Fibroblast of lung (primary cell): Measurements from ENCODE around the gene PRKAG3.

ENCODE experiments used
- EZH2 ChIP-seq: IDR thresholded peaks from 2 replicates; pipeline ENCODE4 v1.5.1; 2012; ENCODE audit warnings: low read length, control low read depth, mild to moderate bottlenecking; ENCODE audit errors: missing control alignments
- TF ChIP-seq, protein P1 (sequence below), 2 donors: IDR thresholded peaks in 1 of 2; conservative IDR thresholded peaks in 1 of 2; 1 replicate in 1 of 2; 2 replicates in 1 of 2; pipeline ENCODE4 v1.5.1; 2011 to 2012; ENCODE audit warnings: low read length in 2 of 2, control low read depth in 1 of 2, inconsistent platforms in 1 of 2, low read depth in 1 of 2, mild to moderate bottlenecking in 1 of 2

DNA sequence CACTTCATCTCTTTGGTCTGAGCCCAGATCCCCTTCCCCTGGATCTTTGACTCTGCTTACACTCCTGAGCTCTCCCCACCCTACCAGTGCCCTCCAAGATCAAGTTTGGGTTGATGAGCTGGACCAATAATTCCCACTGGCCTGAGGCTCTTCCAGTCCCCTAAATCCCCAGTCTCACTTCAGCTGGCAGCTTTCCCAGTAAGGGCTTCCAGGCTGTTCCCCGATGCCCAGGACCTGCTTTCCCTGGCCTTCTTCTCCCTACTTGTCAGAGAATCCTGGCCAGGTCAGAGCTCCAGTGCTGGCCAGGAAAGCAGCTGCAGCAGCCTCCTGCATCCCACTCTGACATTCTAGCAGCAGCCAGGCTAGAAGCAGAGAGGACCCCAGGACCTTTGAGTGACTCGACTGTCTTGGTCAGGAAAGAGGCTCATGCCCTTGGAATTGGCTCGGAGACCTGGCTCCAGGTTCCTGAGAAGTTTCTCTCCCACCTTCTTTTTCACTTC is 31.5 kb upstream of the PRKAG3 start:
- TF ChIP-seq, protein P1, sequence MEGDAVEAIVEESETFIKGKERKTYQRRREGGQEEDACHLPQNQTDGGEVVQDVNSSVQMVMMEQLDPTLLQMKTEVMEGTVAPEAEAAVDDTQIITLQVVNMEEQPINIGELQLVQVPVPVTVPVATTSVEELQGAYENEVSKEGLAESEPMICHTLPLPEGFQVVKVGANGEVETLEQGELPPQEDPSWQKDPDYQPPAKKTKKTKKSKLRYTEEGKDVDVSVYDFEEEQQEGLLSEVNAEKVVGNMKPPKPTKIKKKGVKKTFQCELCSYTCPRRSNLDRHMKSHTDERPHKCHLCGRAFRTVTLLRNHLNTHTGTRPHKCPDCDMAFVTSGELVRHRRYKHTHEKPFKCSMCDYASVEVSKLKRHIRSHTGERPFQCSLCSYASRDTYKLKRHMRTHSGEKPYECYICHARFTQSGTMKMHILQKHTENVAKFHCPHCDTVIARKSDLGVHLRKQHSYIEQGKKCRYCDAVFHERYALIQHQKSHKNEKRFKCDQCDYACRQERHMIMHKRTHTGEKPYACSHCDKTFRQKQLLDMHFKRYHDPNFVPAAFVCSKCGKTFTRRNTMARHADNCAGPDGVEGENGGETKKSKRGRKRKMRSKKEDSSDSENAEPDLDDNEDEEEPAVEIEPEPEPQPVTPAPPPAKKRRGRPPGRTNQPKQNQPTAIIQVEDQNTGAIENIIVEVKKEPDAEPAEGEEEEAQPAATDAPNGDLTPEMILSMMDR (conservative IDR thresholded peaks at IDR 0.05 in 1 of 2, IDR thresholded peaks at IDR 0.05 in 1 of 2; ENCODE audit: low read depth in 1 of 2, low read length in 2 of 2): no peak
- TF ChIP-seq EZH2: no peak
